Tibial nerve (tissue), 4 donors: Measurements from ENCODE around the gene B4GALT5. TPM values are rescaled to one million over a fixed set of nuclear protein-coding genes. Genes with fewer than 3 reads are reported as not detected.
"Not testable (repeated sequence)": the region's sequence is repeated elsewhere in the genome, so short reads cannot be mapped to it uniquely, and the experiment has no call there.

Source experiments
- DNase-seq, 2 donors: peaks; one replicate each; pipeline ENCODE4 v3.0.0-alpha.2; 2019; ENCODE audit warnings: low spot score in 2 of 2
- H3K27ac ChIP-seq, 4 donors: fragments of 200-600 bp; sonication (generic) in 3 of 4; one replicate each; pipeline ENCODE4 v1.5.1; 2017 to 2019; ENCODE audit warnings: mild to moderate bottlenecking in 1 of 4
- H3K27me3 ChIP-seq, 2 donors: fragments of 200-600 bp; sonication (generic) in 1 of 2; one replicate each; pipeline versions ENCODE4 v1.5.1 to v1.6.0; 2017 to 2019
- H3K36me3 ChIP-seq, 3 donors: fragments of 200-600 bp; sonication (generic); one replicate each; pipeline ENCODE4 v1.5.1; 2018 to 2019
- H3K4me1 ChIP-seq, 4 donors: fragments of 200-600 bp; sonication (generic) in 3 of 4; one replicate each; pipeline ENCODE4 v1.5.1; 2017 to 2019
- H3K4me3 ChIP-seq, 4 donors: fragments of 200-600 bp; sonication (generic) in 3 of 4; one replicate each; pipeline ENCODE4 v1.5.1; 2017 to 2019; ENCODE audit warnings: mild to moderate bottlenecking in 1 of 4, moderate library complexity in 1 of 4
- H3K9me3 ChIP-seq, 4 donors: fragments of 200-600 bp; sonication (generic) in 3 of 4; one replicate each; pipeline ENCODE4 v1.5.1; 2017 to 2019
- CTCF ChIP-seq, 5 experiments: fragments of 200-600 bp in 3 of 5; fragments of 450-650 bp in 2 of 5; sonication (generic) in 3 of 5; IDR thresholded peaks; one replicate each; pipeline ENCODE4 v1.5.1; 2016 to 2019; ENCODE audit warnings: antibody characterized with exemption in 5 of 5, mild to moderate bottlenecking in 3 of 5, moderate library complexity in 2 of 5
- EP300 ChIP-seq, 2 donors: sonication (generic); formaldehyde crosslinking; IDR thresholded peaks; one replicate each; pipeline ENCODE4 v1.6.1; 2017; ENCODE audit warnings: antibody characterized with exemption in 2 of 2, mild to moderate bottlenecking in 1 of 2
- POLR2A ChIP-seq, 2 donors: fragments of 450-650 bp; IDR thresholded peaks; one replicate each; pipeline ENCODE4 v1.6.1; 2017; ENCODE audit warnings: antibody characterized with exemption in 2 of 2, mild to moderate bottlenecking in 2 of 2, moderate library complexity in 2 of 2
- WGBS, 2 donors: methylation state at CpG; one replicate each; pipeline ENCODE4 v1.1.5; 2018; 5-methylcytosine and 5-hydroxymethylcytosine counted together
- total RNA-seq, 4 donors: library from RNA; depleted of rRNA; stranded (reverse); fragments of >200 nt; gene quantifications; one replicate each; pipeline ENCODE4 v1.1.0, GENCODE V29; 2016

The B4GALT5 gene
- total RNA-seq, 4 donors from 2014 or later = 13.6 to 25.2 (median 20.7) TPM

- Histone ChIP-seq H3K9me3 (peaks cover 0 to 6% (median 2%) of the 10 kb centered on the region in 4 donors), H3K4me3 (no peak overlapping the region), H3K36me3 (peaks cover 0 to 38% (median 4%) of the 10 kb centered on the region in 3 donors), H3K27ac (no peak overlapping the region), H3K4me1 (peaks cover 0 to 43% (median 3%) of the 10 kb centered on the region in 4 donors), H3K27me3 (no peaks in the 10 kb centered on the region)
- 77 to 92% methylated on average over 4 of the region's 4 CpGs for WGBS, 2 donors
- DNase-seq = no peak
- no peak for TF ChIP-seq POLR2A (IDR thresholded peaks at IDR 0.05)
These were observed 80.0 kb downstream of the B4GALT5 start for GRCh38 chr20:49633643-49634042.

GRCh38 chr20:49633023-49633422, 80.7 kb downstream of the B4GALT5 start:
- TF ChIP-seq CTCF (IDR thresholded peaks at IDR 0.05) (no peak), EP300 (IDR thresholded peaks at IDR 0.05) (no peak), POLR2A (IDR thresholded peaks at IDR 0.05) (no peak)
- H3K27me3 ChIP-seq = no peaks in the 10 kb centered on the region
- peaks cover 0 to 32% (median 4%) of the 10 kb centered on the region in 3 donors for H3K36me3 ChIP-seq
- WGBS, 2 donors = 86 to 87% methylated on average over 5 of the region's 5 CpGs
- DNase-seq = no peak
- H3K9me3 ChIP-seq = peaks cover 0 to 9% (median 5%) of the 10 kb centered on the region in 4 donors
- no peak overlapping the region for H3K27ac ChIP-seq
- H3K4me1 ChIP-seq = peaks cover 0 to 43% (median 3%) of the 10 kb centered on the region in 4 donors
- no peak overlapping the region for H3K4me3 ChIP-seq

- no peak overlapping the region for H3K4me3 ChIP-seq
- H3K27me3 ChIP-seq = no peaks in the 10 kb centered on the region
- TF ChIP-seq POLR2A (IDR thresholded peaks at IDR 0.05) (no peak), EP300 (IDR thresholded peaks at IDR 0.05) (no peak), CTCF (IDR thresholded peaks at IDR 0.05) (no peak)
- H3K9me3 ChIP-seq = peaks cover 0 to 9% (median 5%) of the 10 kb centered on the region in 4 donors
- H3K27ac ChIP-seq = peak overlapping the region in 2 of 4 donors; percentile 38 to 65
- WGBS, 2 donors = 85 to 87% methylated on average over 15 of the region's 15 CpGs
- H3K4me1 ChIP-seq = peaks cover 0 to 43% (median 3%) of the 10 kb centered on the region in 4 donors
- H3K36me3 ChIP-seq = peaks cover 0 to 21% (median 4%) of the 10 kb centered on the region in 3 donors
- DNase-seq = no peak
These were observed 81.7 kb downstream of the B4GALT5 start for GRCh38 chr20:49631856-49632418.

GRCh38 chr20:49631061-49631716, 82.5 kb downstream of the B4GALT5 start:
- no peak overlapping the region for H3K4me3 ChIP-seq
- peaks cover 0 to 14% (median 2%) of the 10 kb centered on the region in 3 donors for H3K36me3 ChIP-seq
- H3K27me3 ChIP-seq = no peaks in the 10 kb centered on the region
- peaks cover 0 to 39% (median 3%) of the 10 kb centered on the region in 4 donors for H3K4me1 ChIP-seq
- TF ChIP-seq POLR2A (IDR thresholded peaks at IDR 0.05) = no peak
- peak overlapping the region in 2 of 4 donors; percentile 38 to 65 for H3K27ac ChIP-seq
- DNase-seq = no peak
- peaks cover 0 to 9% (median 5%) of the 10 kb centered on the region in 4 donors for H3K9me3 ChIP-seq
- 48 to 54% methylated on average over 9 of the region's 9 CpGs for WGBS, 2 donors

- H3K36me3 ChIP-seq = peaks cover 0 to 6% (median 0%) of the 10 kb centered on the region in 3 donors
- peak overlapping the region in 1 of 4 donors; percentile 65 for H3K27ac ChIP-seq
- no peak overlapping the region for H3K4me3 ChIP-seq
- 59 to 61% methylated on average over 10 of the region's 10 CpGs for WGBS, 2 donors
- TF ChIP-seq EP300 (IDR thresholded peaks at IDR 0.05) = no peak
- no peak for TF ChIP-seq CTCF (IDR thresholded peaks at IDR 0.05)
- TF ChIP-seq POLR2A (IDR thresholded peaks at IDR 0.05) = no peak
- peaks cover 0 to 9% (median 5%) of the 10 kb centered on the region in 4 donors for H3K9me3 ChIP-seq
- peaks cover 0 to 33% (median 3%) of the 10 kb centered on the region in 4 donors for H3K4me1 ChIP-seq
- DNase-seq = no peak
- H3K27me3 ChIP-seq = no peaks in the 10 kb centered on the region
These were observed 83.2 kb downstream of the B4GALT5 start for GRCh38 chr20:49630396-49630951.

GRCh38 chr20:49629606-49630005, 84.1 kb downstream of the B4GALT5 start:
- Histone ChIP-seq H3K9me3 (peaks cover 0 to 9% (median 5%) of the 10 kb centered on the region in 4 donors), H3K36me3 (peaks cover 0 to 3% (median 0%) of the 10 kb centered on the region in 3 donors), H3K27ac (no peak overlapping the region), H3K27me3 (no peaks in the 10 kb centered on the region), H3K4me1 (peaks cover 0 to 24% (median under 1%) of the 10 kb centered on the region in 4 donors), H3K4me3 (no peak overlapping the region)
- WGBS, 2 donors = 86 to 95% methylated on average over 1 of the region's 1 CpG
- DNase-seq = no peak
- TF ChIP-seq EP300 (IDR thresholded peaks at IDR 0.05) (no peak), POLR2A (IDR thresholded peaks at IDR 0.05) (no peak), CTCF (IDR thresholded peaks at IDR 0.05) (no peak)

- H3K27ac ChIP-seq, DNase-seq, H3K36me3 ChIP-seq, H3K4me3 ChIP-seq, H3K27me3 ChIP-seq, H3K9me3 ChIP-seq: not testable (repeated sequence)
- 75 to 78% methylated on average over 3 of the region's 3 CpGs for WGBS, 2 donors
- peaks cover 0 to 12% (median 0%) of the 10 kb centered on the region in 4 donors for H3K4me1 ChIP-seq
These were observed 85.4 kb downstream of the B4GALT5 start for GRCh38 chr20:49628280-49628679.
